HEK293 (cell line): ENCODE results near the gene CKM.

Source experiments
- CTCF ChIP-seq: fragments of 450-650 bp; formaldehyde crosslinking; IDR thresholded peaks from 2 replicates; pipeline ENCODE4 v1.5.1; 2016; ENCODE audit warnings: missing biosample characterization, missing genetic modification characterization
- SALL2 ChIP-seq: fragments of 450-650 bp; formaldehyde crosslinking; IDR thresholded peaks from 2 replicates; pipeline ENCODE4 v1.5.0; 2017; ENCODE audit warnings: missing biosample characterization, mild to moderate bottlenecking, missing genetic modification characterization, borderline replicate concordance
- ZNF121 ChIP-seq: fragments of 450-650 bp; formaldehyde crosslinking; IDR thresholded peaks from 2 replicates; pipeline ENCODE4 v1.5.1; 2016; ENCODE audit warnings: missing biosample characterization, missing genetic modification characterization
- ZNF274 ChIP-seq, 2 experiments: fragments of 200-500 bp in 1 of 2; fragments of 450-650 bp in 1 of 2; sonication (Bioruptor generic) in 1 of 2; formaldehyde crosslinking in 1 of 2; IDR thresholded peaks; 2 replicates each; pipeline versions ENCODE4 v1.5.1 to v1.6.1; 2014 to 2016; ENCODE audit warnings: borderline replicate concordance in 1 of 2, inconsistent platforms in 1 of 2, low read length in 1 of 2, missing biosample characterization in 1 of 2, missing genetic modification characterization in 1 of 2
- ZNF513 ChIP-seq: fragments of 450-650 bp; IDR thresholded peaks from 2 replicates; pipeline ENCODE4 v1.5.1; 2018; ENCODE audit warnings: missing biosample characterization, missing genetic modification characterization
- ZNF558 ChIP-seq: fragments of 450-650 bp; formaldehyde crosslinking; IDR thresholded peaks from 2 replicates; pipeline ENCODE4 v1.5.1; 2016; ENCODE audit warnings: missing biosample characterization, missing genetic modification characterization
- ZNF707 ChIP-seq: fragments of 450-650 bp; formaldehyde crosslinking; IDR thresholded peaks from 2 replicates; pipeline ENCODE4 v1.5.1; 2016; ENCODE audit warnings: missing biosample characterization, missing genetic modification characterization
- TF ChIP-seq, protein P1 (sequence below): fragments of 450-650 bp; formaldehyde crosslinking; IDR thresholded peaks from 2 replicates; pipeline ENCODE4 v1.5.1; 2016; ENCODE audit warnings: missing biosample characterization, missing genetic modification characterization

- TF ChIP-seq SALL2 (tag by site-specific recombination) (no peak), CTCF (tag by site-specific recombination) (no peak), ZNF274 (IDR thresholded peaks at IDR 0.05; ENCODE audit: low read length) (no peak), ZNF274 (tag by site-specific recombination; IDR thresholded peaks at IDR 0.05; ENCODE audit: borderline replicate concordance) (no peak), ZNF513 (tag by site-specific recombination) (no peak), ZNF558 (tag by site-specific recombination) (no peak), ZNF707 (no peak), ZNF121 (tag by site-specific recombination) (no peak)
- TF ChIP-seq, protein P1, sequence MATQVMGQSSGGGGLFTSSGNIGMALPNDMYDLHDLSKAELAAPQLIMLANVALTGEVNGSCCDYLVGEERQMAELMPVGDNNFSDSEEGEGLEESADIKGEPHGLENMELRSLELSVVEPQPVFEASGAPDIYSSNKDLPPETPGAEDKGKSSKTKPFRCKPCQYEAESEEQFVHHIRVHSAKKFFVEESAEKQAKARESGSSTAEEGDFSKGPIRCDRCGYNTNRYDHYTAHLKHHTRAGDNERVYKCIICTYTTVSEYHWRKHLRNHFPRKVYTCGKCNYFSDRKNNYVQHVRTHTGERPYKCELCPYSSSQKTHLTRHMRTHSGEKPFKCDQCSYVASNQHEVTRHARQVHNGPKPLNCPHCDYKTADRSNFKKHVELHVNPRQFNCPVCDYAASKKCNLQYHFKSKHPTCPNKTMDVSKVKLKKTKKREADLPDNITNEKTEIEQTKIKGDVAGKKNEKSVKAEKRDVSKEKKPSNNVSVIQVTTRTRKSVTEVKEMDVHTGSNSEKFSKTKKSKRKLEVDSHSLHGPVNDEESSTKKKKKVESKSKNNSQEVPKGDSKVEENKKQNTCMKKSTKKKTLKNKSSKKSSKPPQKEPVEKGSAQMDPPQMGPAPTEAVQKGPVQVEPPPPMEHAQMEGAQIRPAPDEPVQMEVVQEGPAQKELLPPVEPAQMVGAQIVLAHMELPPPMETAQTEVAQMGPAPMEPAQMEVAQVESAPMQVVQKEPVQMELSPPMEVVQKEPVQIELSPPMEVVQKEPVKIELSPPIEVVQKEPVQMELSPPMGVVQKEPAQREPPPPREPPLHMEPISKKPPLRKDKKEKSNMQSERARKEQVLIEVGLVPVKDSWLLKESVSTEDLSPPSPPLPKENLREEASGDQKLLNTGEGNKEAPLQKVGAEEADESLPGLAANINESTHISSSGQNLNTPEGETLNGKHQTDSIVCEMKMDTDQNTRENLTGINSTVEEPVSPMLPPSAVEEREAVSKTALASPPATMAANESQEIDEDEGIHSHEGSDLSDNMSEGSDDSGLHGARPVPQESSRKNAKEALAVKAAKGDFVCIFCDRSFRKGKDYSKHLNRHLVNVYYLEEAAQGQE (tag by site-specific recombination): no peak
Observed at GRCh38 chr19:45349126-45349415, 26.4 kb upstream of the CKM start.
